PC-3 (cell line): ENCODE results near the gene KYNU. TPM values are rescaled to one million over a fixed set of nuclear protein-coding genes. Genes with fewer than 3 reads are reported as not detected.

ENCODE experiments used
- ATAC-seq: fragments of 200-7000 bp; cut with Tn5 transposase; 2 replicates; pipeline ENCODE4 v1.9.1; 2020; ENCODE audit warnings: mild to moderate bottlenecking, moderate library complexity
- BruUV-seq: library from RNA; stranded (reverse); fragments of 400-500 nt; replicated peaks from 2 replicates; lab custom pipeline; 2021; lab: Mats Ljungman, UMichigan
- CTCF ChIA-PET: fragments of 300-600 bp; sonication (Branson Sonifier 250); formaldehyde crosslinking; loops from one replicate; lab custom pipeline; 2022; ENCODE audit warnings: antibody characterized with exemption; lab: Charles Lee
- POLR2A ChIA-PET: fragments of 300-600 bp; sonication (Branson Sonifier 250); formaldehyde crosslinking; loops from one replicate; lab custom pipeline; 2022; ENCODE audit warnings: antibody characterized with exemption; ENCODE audit not compliant: unreplicated experiment; lab: Charles Lee
- DNase-seq: peaks from one replicate; pipeline ENCODE4 v3.0.0-alpha.2; 2015
- H2AFZ ChIP-seq: fragments of 300-600 bp; sonication (generic); 2 replicates; pipeline ENCODE4 v1.6.0; 2016; ENCODE audit warnings: antibody characterized with exemption, low read length
- H3F3A ChIP-seq: fragments of 300-600 bp; sonication (generic); one replicate; pipeline ENCODE4 v1.6.0; 2017; ENCODE audit warnings: antibody characterized with exemption, low read length, control low read depth, mild to moderate bottlenecking; ENCODE audit not compliant: unreplicated experiment
- H3K27ac ChIP-seq: fragments of 300-600 bp; sonication (generic); 2 replicates; pipeline ENCODE4 v1.5.1; 2016; ENCODE audit warnings: mild to moderate bottlenecking, low read length
- H3K27me3 ChIP-seq: fragments of 300-600 bp; sonication (generic); 2 replicates; pipeline ENCODE4 v1.6.1; 2016; ENCODE audit warnings: low read length, mixed read lengths
- H3K36me3 ChIP-seq: fragments of 300-600 bp; sonication (generic); 2 replicates; pipeline ENCODE4 v1.6.1; 2016; ENCODE audit warnings: low read depth, mixed run types, low read length, mixed read lengths
- H3K4me1 ChIP-seq: fragments of 300-600 bp; sonication (generic); 2 replicates; pipeline ENCODE4 v1.5.1; 2016; ENCODE audit warnings: low read length; ENCODE audit not compliant: insufficient read depth
- H3K4me2 ChIP-seq: fragments of 300-600 bp; sonication (generic); 2 replicates; pipeline ENCODE4 v1.6.0; 2016; ENCODE audit warnings: low read length
- H3K4me3 ChIP-seq: fragments of 300-600 bp; sonication (generic); 2 replicates; pipeline ENCODE4 v1.5.1; 2016; ENCODE audit warnings: mild to moderate bottlenecking, low read length, mixed read lengths
- H3K79me2 ChIP-seq: fragments of 300-600 bp; sonication (generic); 2 replicates; pipeline ENCODE4 v1.6.1; 2017; ENCODE audit warnings: low read length, mixed read lengths
- H3K9ac ChIP-seq: fragments of 300-600 bp; sonication (generic); 2 replicates; pipeline ENCODE4 v1.6.0; 2016; ENCODE audit warnings: mild to moderate bottlenecking, low read length
- H3K9me2 ChIP-seq: fragments of 300-600 bp; sonication (generic); replicated peaks from 2 replicates; pipeline ENCODE4 v1.6.1; 2016; ENCODE audit warnings: mixed run types, low read length, mixed read lengths
- H3K9me3 ChIP-seq: fragments of 300-600 bp; sonication (generic); 2 replicates; pipeline ENCODE4 v1.6.1; 2016; ENCODE audit warnings: low read length, mixed read lengths
- H4K20me1 ChIP-seq: fragments of 300-600 bp; sonication (generic); 2 replicates; pipeline ENCODE4 v1.6.1; 2016; ENCODE audit warnings: low read length, mixed read lengths
- CTCF ChIP-seq: fragments of 300-600 bp; sonication (generic); conservative IDR thresholded peaks from 2 replicates; pipeline ENCODE4 v1.5.1; 2017; ENCODE audit warnings: antibody characterized with exemption, low read depth, mild to moderate bottlenecking, low read length
- EZH2 ChIP-seq: fragments of 300-600 bp; sonication (generic); IDR thresholded peaks from one replicate; pipeline ENCODE4 v1.6.1; 2017; ENCODE audit warnings: antibody characterized with exemption, mild to moderate bottlenecking, low read length; ENCODE audit not compliant: unreplicated experiment
- EZH2phosphoT487 ChIP-seq: fragments of 300-600 bp; sonication (generic); IDR thresholded peaks from 2 replicates; pipeline ENCODE4 v1.6.1; 2018; ENCODE audit warnings: mild to moderate bottlenecking, antibody characterized with exemption, low read length, borderline replicate concordance
- intact Hi-C: fragments of 100-400 bp; cut with micrococcal nuclease; formaldehyde crosslinking; loops from 2 replicates; pipeline ENCODE4 v1.9.0; 2023
- total RNA-seq: library from RNA; depleted of rRNA; stranded (reverse); fragments of >200 nt; gene quantifications from 2 replicates; pipeline ENCODE4 v1.2.3, GENCODE V29; 2014

KYNU gene
- total RNA-seq, 1 experiment from 2014 or later: 2.3 TPM

GRCh38 chr2:143056550-143056949 is 179.1 kb downstream of the KYNU start:
- POLR2A ChIA-PET: no interaction called here

DNA sequence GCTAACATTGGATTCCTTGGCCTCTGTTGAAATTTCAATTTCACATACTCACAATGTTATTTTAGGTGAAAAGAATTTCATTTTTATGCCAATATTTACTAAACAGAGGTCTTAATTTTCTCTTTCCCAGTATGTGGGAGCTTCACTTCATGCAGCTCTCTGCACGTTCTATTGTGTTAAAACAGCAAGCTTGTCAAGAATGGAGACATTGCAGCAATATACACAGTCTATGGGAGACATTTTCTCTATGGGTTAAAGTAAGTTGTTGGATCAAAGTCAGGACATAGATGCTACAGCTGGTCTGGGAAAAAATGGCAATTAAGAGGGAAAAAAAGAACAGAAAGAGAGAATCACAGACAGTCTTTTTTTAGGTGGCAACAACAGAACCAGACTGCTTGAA is 181.4 kb downstream of the KYNU start:
- H3K79me2 ChIP-seq: no peaks in the 10 kb centered on the region
- BruUV-seq: no TSS peak
- CTCF ChIA-PET: no interaction called here

More at GRCh38 chr2:143056550-143056949, 179.1 kb downstream of the KYNU start:
- Histone ChIP-seq H3K27me3 (0 out of 2 replicates have a peak, but pooled peaks cover 3% of the 10 kb centered on the region), H3K36me3 (no peaks in the 10 kb centered on the region), H2AFZ (no peak overlapping the region), H3K4me3 (no peak overlapping the region), H3K4me1 (no peaks in the 10 kb centered on the region), H3K27ac (no peak overlapping the region), H3K79me2 (no peaks in the 10 kb centered on the region), H3K9ac (no peak overlapping the region), H4K20me1 (no peaks in the 10 kb centered on the region), H3K9me2 (no peaks in the 10 kb centered on the region), H3K4me2 (no peak overlapping the region), H3F3A (no peaks in the 10 kb centered on the region), H3K9me3 (no peaks in the 10 kb centered on the region)
- intact Hi-C loops: no loop called here
- CTCF ChIA-PET: no interaction called here
- DNase-seq: no peak
- TF ChIP-seq CTCF (no peak), EZH2phosphoT487 (no peak), EZH2 (no peak)
- no peak for ATAC-seq
- BruUV-seq: no TSS peak

More for the DNA sequence above, 181.4 kb downstream of the KYNU start:
- intact Hi-C loops: no loop called here
- DNase-seq (no peak), ATAC-seq (no peak)
- no peaks in the 10 kb centered on the region for H4K20me1 ChIP-seq
- no peaks in the 10 kb centered on the region for H3F3A ChIP-seq
- no peaks in the 10 kb centered on the region for H3K9me2 ChIP-seq
- POLR2A ChIA-PET: no interaction called here
- no peak for TF ChIP-seq CTCF
- no peak for TF ChIP-seq EZH2
- TF ChIP-seq EZH2phosphoT487: no peak
- no peak overlapping the region for H3K4me2 ChIP-seq
- H3K4me1 ChIP-seq: no peaks in the 10 kb centered on the region
- no peaks in the 10 kb centered on the region for H3K9me3 ChIP-seq
- no peak overlapping the region for H2AFZ ChIP-seq
- H3K36me3 ChIP-seq: no peaks in the 10 kb centered on the region
- no peak overlapping the region for H3K4me3 ChIP-seq
- 0 out of 2 replicates have a peak, but pooled peaks cover 3% of the 10 kb centered on the region for H3K27me3 ChIP-seq
- H3K27ac ChIP-seq: no peak overlapping the region
- H3K9ac ChIP-seq: no peak overlapping the region
